GM13977 (cell line): ENCODE results near the gene UQCRC2.

Experiments used
- DNase-seq: peaks from one replicate; pipeline ENCODE4 v3.0.0; 2012; ENCODE audit warnings: low spot score
- CTCF ChIP-seq: IDR thresholded peaks from 2 replicates; pipeline ENCODE4 v1.5.1; 2012; ENCODE audit warnings: mild to moderate bottlenecking, control low read depth; ENCODE audit not compliant: insufficient read depth; ENCODE audit errors: extremely low read depth, missing control alignments
- in situ Hi-C: fragments of 300-500 bp; cut with MboI; formaldehyde crosslinking; loops from one replicate; pipeline ENCODE4 v1.12.0; 2022; ENCODE audit warnings: low sequenced_read_pairs, low pct_unique_long_range_greater_than_20kb, mixed read lengths, inconsistent platforms; ENCODE audit not compliant: unreplicated experiment

UQCRC2 gene

GRCh38 chr16:22029632-22030031, 76.5 kb downstream of the UQCRC2 start:
- TF ChIP-seq CTCF: no peak
- in situ Hi-C loops: no loop called here
- no peak for DNase-seq

GRCh38 chr16:22030087-22030812, 77.1 kb downstream of the UQCRC2 start:
- TF ChIP-seq CTCF: no peak
- in situ Hi-C loops: no loop called here
- DNase-seq: no peak

- no peak for DNase-seq
- in situ Hi-C loops: no loop called here
Measured at GRCh38 chr16:22031483-22032083, 78.4 kb downstream of the UQCRC2 start.

More at GRCh38 chr16:22031483-22032083, 78.4 kb downstream of the UQCRC2 start:
- TF ChIP-seq CTCF: no peak
